Keratinocyte (primary cell): ENCODE data around the gene NFASC. TPM values are rescaled to one million over a fixed set of nuclear protein-coding genes. Genes with fewer than 3 reads are reported as not detected.

Experiments used
- DNase-seq: peaks from one replicate; pipeline ENCODE4 v3.0.0-alpha.2; 2011; ENCODE audit warnings: low read depth, missing footprints, low spot score
- FAIRE-seq: peaks from 2 replicates; lab custom pipeline; 2011; peaks lifted over from hg19 to GRCh38; lab: Jason Lieb, UNC
- H2AFZ ChIP-seq: 2 replicates; pipeline ENCODE4 v1.6.0; 2012; ENCODE audit warnings: low read length, control low read depth, inconsistent platforms; ENCODE audit not compliant: control insufficient read depth
- H3K27ac ChIP-seq: 2 replicates; pipeline ENCODE4 v1.5.1; 2011; ENCODE audit warnings: low read length; ENCODE audit not compliant: control insufficient read depth, insufficient read depth
- H3K27me3 ChIP-seq: 3 replicates; pipeline ENCODE4 v1.6.0; 2011; ENCODE audit warnings: low read length; ENCODE audit not compliant: control insufficient read depth, insufficient read depth; ENCODE audit errors: extremely low read depth
- H3K36me3 ChIP-seq, 2 experiments: 2 replicates in 1 of 2; 3 replicates in 1 of 2; pipeline ENCODE4 v1.5.1; 2011; ENCODE audit warnings: low read length in 2 of 2, mild to moderate bottlenecking in 1 of 2; ENCODE audit not compliant: control insufficient read depth in 2 of 2, insufficient read depth in 2 of 2; ENCODE audit errors: extremely low read depth in 1 of 2
- H3K4me1 ChIP-seq: 3 replicates; pipeline ENCODE4 v1.5.1; 2011; ENCODE audit warnings: low read length; ENCODE audit not compliant: control insufficient read depth, insufficient read depth; ENCODE audit errors: extremely low read depth
- H3K4me2 ChIP-seq: 3 replicates; pipeline ENCODE4 v1.6.0; 2011; ENCODE audit warnings: low read depth, low read length; ENCODE audit not compliant: control insufficient read depth, insufficient read depth; ENCODE audit errors: extremely low read depth
- H3K4me3 ChIP-seq, 3 experiments: fragments of 200-600 bp in 1 of 3; sonication (generic) in 1 of 3; 2 replicates in 2 of 3; 3 replicates in 1 of 3; pipeline ENCODE4 v1.5.1; 2011 to 2016; ENCODE audit warnings: low read length in 3 of 3, mild to moderate bottlenecking in 3 of 3, control low read depth in 2 of 3, inconsistent platforms in 1 of 3, low read depth in 1 of 3, mixed read lengths in 1 of 3, mixed run types in 1 of 3, moderate library complexity in 1 of 3; ENCODE audit not compliant: control insufficient read depth in 2 of 3, insufficient read depth in 2 of 3; ENCODE audit errors: extremely low read depth in 1 of 3
- H3K79me2 ChIP-seq: 2 replicates; pipeline ENCODE4 v1.6.0; 2012; ENCODE audit warnings: low read length; ENCODE audit not compliant: control insufficient read depth, insufficient read depth
- H3K9ac ChIP-seq: 3 replicates; pipeline ENCODE4 v1.6.0; 2011; ENCODE audit warnings: low read length; ENCODE audit not compliant: control insufficient read depth, insufficient read depth; ENCODE audit errors: extremely low read depth
- H3K9me1 ChIP-seq: 3 replicates; pipeline ENCODE4 v1.6.0; 2011; ENCODE audit warnings: low read length; ENCODE audit not compliant: control insufficient read depth, insufficient read depth; ENCODE audit errors: extremely low read depth
- H3K9me3 ChIP-seq: 2 replicates; pipeline ENCODE4 v1.5.1; 2012; ENCODE audit warnings: low read depth, low read length; ENCODE audit not compliant: control insufficient read depth
- H4K20me1 ChIP-seq: 3 replicates; pipeline ENCODE4 v1.6.0; 2011; ENCODE audit warnings: low read length; ENCODE audit not compliant: control insufficient read depth, insufficient read depth; ENCODE audit errors: extremely low read depth
- EZH2 ChIP-seq: IDR thresholded peaks from one replicate; pipeline ENCODE4 v1.6.1; 2012; ENCODE audit warnings: inconsistent platforms, mild to moderate bottlenecking, low read length, moderate library complexity
- dilution Hi-C: fragments of 300-500 bp; cut with MboI; formaldehyde crosslinking; loops from one replicate; pipeline ENCODE4 v1.7.0; 2020; ENCODE audit warnings: low sequenced_read_pairs; ENCODE audit not compliant: extremely low pct_ligation_motif_present
- polyA plus RNA-seq, 5 experiments: library from polyadenylated mRNA; depleted of rRNA in 3 of 5; stranded (reverse) in 3 of 5; stranded (forward) in 1 of 5; unstranded in 1 of 5; fragments of >200 nt; gene quantifications; 1 replicate in 1 of 5; 2 replicates in 3 of 5; 3 replicates in 1 of 5; pipeline versions ENCODE4 v1.2.1 to v1.2.3, GENCODE V29; 2011 to 2012; ENCODE audit warnings: missing spikeins in 2 of 5, low read depth in 1 of 5, low replicate concordance in 1 of 5
- TF ChIP-seq, protein P1 (sequence below), 3 experiments: IDR thresholded peaks in 1 of 3; conservative IDR thresholded peaks in 1 of 3; optimal IDR thresholded peaks in 1 of 3; 2 replicates in 2 of 3; 3 replicates in 1 of 3; pipeline versions ENCODE3 to v1.5.1; 2011; ENCODE audit warnings: low read length in 3 of 3, mild to moderate bottlenecking in 3 of 3, moderate library complexity in 2 of 3, control low read depth in 1 of 3, inconsistent platforms in 1 of 3; ENCODE audit not compliant: insufficient read depth in 2 of 3; ENCODE audit errors: extremely low read depth in 1 of 3

NFASC gene
- polyA plus RNA-seq, 1 donor (not counting 4 experiments of a cell fraction or from before 2014, with no cell fraction given): 4.3 TPM

DNA sequence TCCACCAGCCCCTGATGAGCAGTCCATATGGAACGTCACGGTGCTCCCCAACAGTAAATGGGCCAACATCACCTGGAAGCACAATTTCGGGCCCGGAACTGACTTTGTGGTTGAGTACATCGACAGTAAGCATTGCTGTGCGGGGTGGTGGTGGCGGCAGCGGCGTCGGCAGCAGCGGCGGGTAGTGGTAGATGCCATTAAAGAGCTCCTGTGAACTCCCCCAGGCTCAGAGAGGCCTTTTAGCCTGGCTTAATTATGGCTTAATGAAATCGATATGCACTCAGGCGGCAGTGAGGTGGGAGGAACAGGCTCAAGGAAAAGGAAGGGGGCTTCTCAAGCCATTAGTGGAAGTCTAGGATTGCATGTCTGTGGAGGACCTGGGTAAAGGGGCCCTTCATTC, 130.5 kb downstream of the NFASC start:
- H4K20me1 ChIP-seq: no peaks in the 10 kb centered on the region
- TF ChIP-seq, protein P1, sequence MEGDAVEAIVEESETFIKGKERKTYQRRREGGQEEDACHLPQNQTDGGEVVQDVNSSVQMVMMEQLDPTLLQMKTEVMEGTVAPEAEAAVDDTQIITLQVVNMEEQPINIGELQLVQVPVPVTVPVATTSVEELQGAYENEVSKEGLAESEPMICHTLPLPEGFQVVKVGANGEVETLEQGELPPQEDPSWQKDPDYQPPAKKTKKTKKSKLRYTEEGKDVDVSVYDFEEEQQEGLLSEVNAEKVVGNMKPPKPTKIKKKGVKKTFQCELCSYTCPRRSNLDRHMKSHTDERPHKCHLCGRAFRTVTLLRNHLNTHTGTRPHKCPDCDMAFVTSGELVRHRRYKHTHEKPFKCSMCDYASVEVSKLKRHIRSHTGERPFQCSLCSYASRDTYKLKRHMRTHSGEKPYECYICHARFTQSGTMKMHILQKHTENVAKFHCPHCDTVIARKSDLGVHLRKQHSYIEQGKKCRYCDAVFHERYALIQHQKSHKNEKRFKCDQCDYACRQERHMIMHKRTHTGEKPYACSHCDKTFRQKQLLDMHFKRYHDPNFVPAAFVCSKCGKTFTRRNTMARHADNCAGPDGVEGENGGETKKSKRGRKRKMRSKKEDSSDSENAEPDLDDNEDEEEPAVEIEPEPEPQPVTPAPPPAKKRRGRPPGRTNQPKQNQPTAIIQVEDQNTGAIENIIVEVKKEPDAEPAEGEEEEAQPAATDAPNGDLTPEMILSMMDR (optimal IDR thresholded peaks at IDR 0.05 in 1 of 3, IDR thresholded peaks at IDR 0.05 in 1 of 3, conservative IDR thresholded peaks at IDR 0.05 in 1 of 3; ENCODE audit: extremely low read depth in 1 of 3, insufficient read depth in 2 of 3, low read length in 3 of 3): no peak
- no peak for TF ChIP-seq EZH2
- peaks cover 38% of the 10 kb centered on the region for H3K27me3 ChIP-seq
- H3K4me3 ChIP-seq: no peak overlapping the region
- H3K4me2 ChIP-seq: no peak overlapping the region
- dilution Hi-C loops: no loop called here
- no peaks in the 10 kb centered on the region for H3K79me2 ChIP-seq
- H3K9me1 ChIP-seq: no peaks in the 10 kb centered on the region
- no peaks in the 10 kb centered on the region for H3K4me1 ChIP-seq
- H3K36me3 ChIP-seq: no peaks in the 10 kb centered on the region
- H3K9ac ChIP-seq: no peak overlapping the region
- FAIRE-seq (no peak), DNase-seq (no peak)
- no peaks in the 10 kb centered on the region for H3K9me3 ChIP-seq
- no peak overlapping the region for H3K27ac ChIP-seq
- no peak overlapping the region for H2AFZ ChIP-seq

DNA sequence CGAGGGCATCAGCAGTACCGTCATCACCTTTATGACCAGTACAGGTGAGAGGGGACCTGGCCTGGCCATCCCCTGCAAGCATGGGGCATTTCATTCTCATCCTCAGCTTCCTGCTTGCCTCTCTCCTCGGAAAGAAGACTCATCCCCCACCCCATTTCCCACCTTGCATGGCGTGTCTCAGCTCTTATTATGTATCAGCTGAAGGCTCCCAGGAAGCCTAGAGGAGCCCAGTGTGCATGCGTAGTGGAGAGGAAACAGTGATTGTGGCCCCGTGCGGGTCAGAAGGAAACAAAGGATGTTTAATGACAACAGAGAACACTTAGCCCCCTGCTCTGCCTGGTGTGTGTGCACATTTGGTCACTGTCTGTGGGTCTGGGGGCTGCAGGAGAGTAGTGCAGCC, 132.0 kb downstream of the NFASC start:
- Histone ChIP-seq H3K27me3 (peaks cover 38% of the 10 kb centered on the region), H3K4me3 (no peak overlapping the region), H4K20me1 (no peaks in the 10 kb centered on the region), H3K79me2 (no peaks in the 10 kb centered on the region), H3K27ac (no peak overlapping the region), H3K9me3 (no peaks in the 10 kb centered on the region), H3K36me3 (no peaks in the 10 kb centered on the region), H3K4me2 (no peak overlapping the region), H2AFZ (no peak overlapping the region), H3K4me1 (no peaks in the 10 kb centered on the region), H3K9me1 (no peaks in the 10 kb centered on the region), H3K9ac (no peak overlapping the region)
- no peak for FAIRE-seq
- no peak for TF ChIP-seq EZH2
- TF ChIP-seq, protein P1 (optimal IDR thresholded peaks at IDR 0.05 in 1 of 3, IDR thresholded peaks at IDR 0.05 in 1 of 3, conservative IDR thresholded peaks at IDR 0.05 in 1 of 3; ENCODE audit: extremely low read depth in 1 of 3, insufficient read depth in 2 of 3, low read length in 3 of 3): no peak
- dilution Hi-C loops: no loop called here
- DNase-seq: no peak
